ENCODE data around the gene NRIP3.

GRCh38 chr11:8989453-8989852 is 14.3 kb downstream of the NRIP3 start:
- no peak for TF ChIP-seq CTCF (IDR thresholded peaks at IDR 0.05; ENCODE audit: extremely low read depth in 1 of 2, insufficient read depth in 1 of 2, low read depth in 1 of 2, low read length in 2 of 2)
- no peak for TF ChIP-seq EZH2 (IDR thresholded peaks at IDR 0.05; ENCODE audit: borderline replicate concordance, low read depth, low read length, severe bottlenecking)
- no peak for TF ChIP-seq POLR2A (IDR thresholded peaks at IDR 0.05; ENCODE audit: low read depth, low read length)
- no peak for TF ChIP-seq GATA2 (IDR thresholded peaks at IDR 0.05; ENCODE audit: insufficient read depth, insufficient read length, low read depth, low read length)
- no peak for TF ChIP-seq POLR2AphosphoS5 (IDR thresholded peaks at IDR 0.05; ENCODE audit: insufficient read depth, low read depth, low read length)
- no peak for TF ChIP-seq MAX (IDR thresholded peaks at IDR 0.05; ENCODE audit: insufficient read depth, insufficient read length)

All from endothelial cell of umbilical vein (primary cell).